Colonic mucosa (tissue), 4 donors: Measurements from ENCODE around the gene FAM149A. TPM values are rescaled to one million over a fixed set of nuclear protein-coding genes. Genes with fewer than 3 reads are reported as not detected.

Source experiments
- DNase-seq: peaks from one replicate; pipeline ENCODE4 v3.0.0-alpha.2; 2020
- H3K27ac ChIP-seq: fragments of 200-600 bp; one replicate; pipeline ENCODE4 v1.8.0; 2021
- H3K27me3 ChIP-seq: fragments of 200-600 bp; one replicate; pipeline ENCODE4 v1.8.0; 2021
- H3K36me3 ChIP-seq: fragments of 200-600 bp; one replicate; pipeline ENCODE4 v1.8.0; 2021
- H3K4me1 ChIP-seq: fragments of 200-600 bp; one replicate; pipeline ENCODE4 v1.8.0; 2021; ENCODE audit warnings: mild to moderate bottlenecking
- H3K4me3 ChIP-seq: fragments of 200-600 bp; one replicate; pipeline ENCODE4 v1.8.0; 2021
- H3K9ac ChIP-seq, 2 donors: one replicate each; pipeline ENCODE4 v1.7.0; 2013; ENCODE audit warnings: control low read depth in 2 of 2, low read depth in 2 of 2, low read length in 2 of 2
- H3K9me3 ChIP-seq: fragments of 200-600 bp; one replicate; pipeline ENCODE4 v1.8.0; 2021
- CTCF ChIP-seq: fragments of 200-600 bp; IDR thresholded peaks from one replicate; pipeline ENCODE4 v1.8.0; 2022; ENCODE audit warnings: antibody characterized with exemption, mild to moderate bottlenecking
- intact Hi-C: fragments of 100-400 bp; cut with DNase I; formaldehyde crosslinking; loops from one replicate; pipeline ENCODE4 v1.14.1; 2022
- total RNA-seq, 2 donors: library from RNA; stranded (reverse); fragmentation: NEBNext Ultra II Directional in 1 of 2; extraction: Animal tissue kit (Norgen Biotek cat#: 25700) in 1 of 2; gene quantifications; one replicate each; pipeline ENCODE4 v1.2.1, GENCODE V29; 2021
- donor health status: healthy.
- donor health status: DM: no; HTN: no; CAD: no.
- donor health status: DM: no; HTN: no; CAD: no.

The FAM149A gene
- total RNA-seq, 2 donors from 2014 or later: 13.8 to 16.6 TPM

- peak; percentile 61 for DNase-seq
- Histone ChIP-seq H3K4me1 (no peaks in the 10 kb centered on the region), H3K27me3 (no peaks in the 10 kb centered on the region), H3K9me3 (no peaks in the 10 kb centered on the region), H3K9ac (peak overlapping the region; percentile 63 to 90), H3K36me3 (no peaks in the 10 kb centered on the region), H3K27ac (peak overlapping the region; percentile 34), H3K4me3 (peak overlapping the region; percentile 76)
- intact Hi-C loops: no loop called here
- TF ChIP-seq CTCF: no peak
Measured at GRCh38 chr4:186105647-186106321, 1.3 kb downstream of the FAM149A start.

GRCh38 chr4:186107947-186108346, 3.4 kb downstream of the FAM149A start:
- intact Hi-C loops: no loop called here

GRCh38 chr4:186108391-186108790, 3.9 kb downstream of the FAM149A start:
- Histone ChIP-seq H3K27ac (no peak overlapping the region), H3K9ac (no peak overlapping the region), H3K4me3 (no peak overlapping the region), H3K27me3 (no peaks in the 10 kb centered on the region), H3K4me1 (no peaks in the 10 kb centered on the region), H3K36me3 (no peaks in the 10 kb centered on the region), H3K9me3 (no peaks in the 10 kb centered on the region)
- intact Hi-C loops: no loop called here
- no peak for DNase-seq
- no peak for TF ChIP-seq CTCF

More at GRCh38 chr4:186107947-186108346, 3.4 kb downstream of the FAM149A start:
- Histone ChIP-seq H3K4me1 (no peaks in the 10 kb centered on the region), H3K4me3 (no peak overlapping the region), H3K27me3 (no peaks in the 10 kb centered on the region), H3K9me3 (no peaks in the 10 kb centered on the region), H3K27ac (no peak overlapping the region), H3K36me3 (no peaks in the 10 kb centered on the region), H3K9ac (no peak overlapping the region)
- no peak for TF ChIP-seq CTCF
- no peak for DNase-seq

- Histone ChIP-seq H3K27ac (no peak overlapping the region), H3K27me3 (no peaks in the 10 kb centered on the region), H3K9ac (no peak overlapping the region), H3K36me3 (no peaks in the 10 kb centered on the region), H3K9me3 (no peaks in the 10 kb centered on the region), H3K4me3 (no peak overlapping the region), H3K4me1 (no peaks in the 10 kb centered on the region)
- TF ChIP-seq CTCF: no peak
- intact Hi-C loops: no loop called here
- DNase-seq: no peak
Measured at GRCh38 chr4:186109245-186109644, 4.7 kb downstream of the FAM149A start.

- H3K4me1 ChIP-seq: no peaks in the 10 kb centered on the region
- no peak for DNase-seq
- no peak overlapping the region for H3K9ac ChIP-seq
- TF ChIP-seq CTCF: no peak
- no peaks in the 10 kb centered on the region for H3K27me3 ChIP-seq
- intact Hi-C loops: no loop called here
- no peaks in the 10 kb centered on the region for H3K9me3 ChIP-seq
- H3K4me3 ChIP-seq: no peak overlapping the region
- no peaks in the 10 kb centered on the region for H3K36me3 ChIP-seq
- no peak overlapping the region for H3K27ac ChIP-seq
Measured at GRCh38 chr4:186116697-186117096, 12.2 kb downstream of the FAM149A start.
